Measurements from ENCODE around the gene EHD2.

The EHD2 gene

GRCh38 chr19:47702671-47703070 is 10.6 kb upstream of the EHD2 start:
- no peak for TF ChIP-seq CTCF (IDR thresholded peaks at IDR 0.05; ENCODE audit: low read depth, low read length)
- no peak for DNase-seq (ENCODE audit: low read depth in 2 of 2)
- H3K4me3 ChIP-seq (replicated peaks in 1 of 2; ENCODE audit: low read depth in 2 of 2, low read length in 2 of 2): no peak overlapping the region

- DNase-seq (ENCODE audit: low read depth in 2 of 2): no peak
- H3K4me3 ChIP-seq (replicated peaks in 1 of 2; ENCODE audit: low read depth in 2 of 2, low read length in 2 of 2): no peak overlapping the region
- TF ChIP-seq CTCF (IDR thresholded peaks at IDR 0.05; ENCODE audit: low read depth, low read length): no peak
Observed at GRCh38 chr19:47703301-47703700, 9.9 kb upstream of the EHD2 start.

GRCh38 chr19:47704024-47704423 is 9.2 kb upstream of the EHD2 start:
- no peak overlapping the region for H3K4me3 ChIP-seq (replicated peaks in 1 of 2; ENCODE audit: low read depth in 2 of 2, low read length in 2 of 2)
- DNase-seq (ENCODE audit: low read depth in 2 of 2): peak; percentile 61 to 79
- TF ChIP-seq CTCF (IDR thresholded peaks at IDR 0.05; ENCODE audit: low read depth, low read length): no peak

GRCh38 chr19:47704656-47705055 is 8.6 kb upstream of the EHD2 start:
- no peak for DNase-seq (ENCODE audit: low read depth in 2 of 2)
- H3K4me3 ChIP-seq (replicated peaks in 1 of 2; ENCODE audit: low read depth in 2 of 2, low read length in 2 of 2): no peak overlapping the region
- TF ChIP-seq CTCF (IDR thresholded peaks at IDR 0.05; ENCODE audit: low read depth, low read length): no peak

GRCh38 chr19:47707135-47707925 is 5.9 kb upstream of the EHD2 start:
- peak; percentile 96 for TF ChIP-seq CTCF (IDR thresholded peaks at IDR 0.05; ENCODE audit: low read depth, low read length)
- peak; percentile 83 to 86 for DNase-seq (ENCODE audit: low read depth in 2 of 2)
- no peak overlapping the region for H3K4me3 ChIP-seq (replicated peaks in 1 of 2; ENCODE audit: low read depth in 2 of 2, low read length in 2 of 2)

- H3K4me3 ChIP-seq (replicated peaks in 1 of 2; ENCODE audit: low read depth in 2 of 2, low read length in 2 of 2): no peak overlapping the region
- TF ChIP-seq CTCF (IDR thresholded peaks at IDR 0.05; ENCODE audit: low read depth, low read length): no peak
- DNase-seq (ENCODE audit: low read depth in 2 of 2): no peak
Observed at GRCh38 chr19:47711652-47712242, 1.5 kb upstream of the EHD2 start.

Data from cardiac fibroblast (primary cell).